CD4-positive, alpha-beta T cell (primary cell): Measurements from ENCODE around the gene NTRK2. TPM values are rescaled to one million over a fixed set of nuclear protein-coding genes. Genes with fewer than 3 reads are reported as not detected.

ENCODE experiments used
- ATAC-seq: fragments of 200-7000 bp; cut with Tn5 transposase; one replicate; pipeline ENCODE4 v1.10.0; 2022; ENCODE audit warnings: mild to moderate bottlenecking; ENCODE audit not compliant: poor library complexity
- CTCF ChIA-PET: fragments of 350-600 bp; sonication (Branson Sonifier 250); formaldehyde crosslinking; loops from one replicate; lab custom pipeline; 2021; ENCODE audit warnings: antibody characterized with exemption, inconsistent platforms; lab: Charles Lee
- POLR2A ChIA-PET: fragments of 350-600 bp; sonication (Branson Sonifier 250); formaldehyde crosslinking; loops from one replicate; lab custom pipeline; 2021; ENCODE audit warnings: antibody characterized with exemption, inconsistent platforms; lab: Charles Lee
- DNase-seq, 14 experiments: peaks; one replicate each; pipeline ENCODE4 v3.0.0-alpha.2; 2013 to 2020; ENCODE audit warnings: mixed read lengths in 2 of 14
- H3K27ac ChIP-seq, 2 donors: one replicate each; pipeline versions ENCODE4 v1.5.1 to v1.7.0; 2013; ENCODE audit warnings: low read length in 2 of 2, low read depth in 1 of 2, mild to moderate bottlenecking in 1 of 2
- H3K27me3 ChIP-seq, 2 experiments: 1 replicate in 1 of 2; 2 replicates in 1 of 2; pipeline versions ENCODE4 v1.6.1 to v1.7.0; 2013; ENCODE audit warnings: low read length in 2 of 2, control low read depth in 1 of 2, mild to moderate bottlenecking in 1 of 2, moderate library complexity in 1 of 2; ENCODE audit not compliant: insufficient read depth in 2 of 2, control insufficient read depth in 1 of 2
- H3K36me3 ChIP-seq: one replicate; pipeline ENCODE4 v1.6.1; 2013; ENCODE audit warnings: low read length, control low read depth; ENCODE audit not compliant: insufficient read depth
- H3K4me1 ChIP-seq: one replicate; pipeline ENCODE4 v1.6.1; 2013; ENCODE audit warnings: low read length, control low read depth; ENCODE audit not compliant: insufficient read depth
- H3K4me3 ChIP-seq: one replicate; pipeline ENCODE4 v1.5.1; 2013; ENCODE audit warnings: mild to moderate bottlenecking, low read length, moderate library complexity
- H3K9me3 ChIP-seq, 2 experiments: 1 replicate in 1 of 2; 2 replicates in 1 of 2; pipeline versions ENCODE4 v1.6.1 to v1.7.0; 2013; ENCODE audit warnings: low read length in 2 of 2, mild to moderate bottlenecking in 2 of 2, control low read depth in 1 of 2, moderate library complexity in 1 of 2; ENCODE audit not compliant: control insufficient read depth in 1 of 2, insufficient read depth in 1 of 2
- H3K27ac Mint-ChIP-seq: one replicate; pipeline ENCODE4 v1.8.0; 2020; ENCODE audit warnings: mixed read lengths
- H3K27me3 Mint-ChIP-seq: one replicate; pipeline ENCODE4 v1.8.0; 2021; ENCODE audit warnings: mixed read lengths
- H3K36me3 Mint-ChIP-seq: one replicate; pipeline ENCODE4 v1.8.0; 2021; ENCODE audit warnings: low read depth, mixed read lengths
- H3K4me1 Mint-ChIP-seq: one replicate; pipeline ENCODE4 v1.8.0; 2021; ENCODE audit warnings: low read depth, mixed read lengths
- H3K4me3 Mint-ChIP-seq: one replicate; pipeline ENCODE4 v1.8.0; 2020; ENCODE audit warnings: mild to moderate bottlenecking, mixed read lengths
- H3K9me3 Mint-ChIP-seq: one replicate; pipeline ENCODE4 v1.8.0; 2020; ENCODE audit warnings: mixed read lengths
- intact Hi-C, 2 experiments: fragments of 100-400 bp; cut with DNase I in 1 of 2; cut with micrococcal nuclease in 1 of 2; formaldehyde crosslinking; loops; one replicate each; pipeline versions ENCODE4 v1.15.1 to v1.9.0; 2023 to 2025; cut with DNase I, micrococcal nuclease
- total RNA-seq, 174 experiments: library from RNA in 2 of 174; stranded (reverse) in 2 of 174; gene quantifications; one replicate each; pipeline ENCODE4 v1.2.3 and lab custom pipeline; 2021 to 2026
- TF ChIP-seq, protein P1 (sequence below): fragments of 200-600 bp; IDR thresholded peaks from one replicate; pipeline ENCODE4 v1.8.0; 2022; ENCODE audit warnings: antibody characterized with exemption, mild to moderate bottlenecking

The NTRK2 gene
- total RNA-seq, 2 experiments from 2014 or later: 0.06 to 0.14 TPM

DNA sequence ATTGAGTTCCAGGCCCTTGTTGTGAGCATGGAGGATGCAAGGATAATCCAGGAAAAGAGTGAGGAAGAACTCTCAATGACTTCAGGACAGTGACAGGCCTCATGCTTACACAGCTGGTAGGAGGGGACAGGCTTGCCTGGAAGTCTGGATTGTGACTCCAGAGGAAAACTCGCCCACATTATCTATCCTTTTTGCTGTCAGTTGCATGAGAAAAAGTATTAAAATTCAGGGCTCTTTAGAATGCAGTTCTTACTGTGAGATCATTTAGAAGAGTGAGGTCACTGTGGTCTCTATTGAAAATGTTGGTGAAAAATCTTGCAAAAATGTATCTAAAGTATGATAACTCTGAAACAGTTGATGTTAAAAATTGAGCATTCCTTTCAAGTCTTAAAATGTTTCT lies 30.5 kb downstream of the NTRK2 start:
- Mint-ChIP-seq H3K4me1 (no peaks in the 10 kb centered on the region), H3K27ac (no peak overlapping the region), H3K27me3 (peaks cover 8% of the 10 kb centered on the region), H3K9me3 (no peaks in the 10 kb centered on the region), H3K4me3 (no peak overlapping the region), H3K36me3 (no peaks in the 10 kb centered on the region)
- H3K4me1 ChIP-seq: no peaks in the 10 kb centered on the region
- TF ChIP-seq, protein P1, sequence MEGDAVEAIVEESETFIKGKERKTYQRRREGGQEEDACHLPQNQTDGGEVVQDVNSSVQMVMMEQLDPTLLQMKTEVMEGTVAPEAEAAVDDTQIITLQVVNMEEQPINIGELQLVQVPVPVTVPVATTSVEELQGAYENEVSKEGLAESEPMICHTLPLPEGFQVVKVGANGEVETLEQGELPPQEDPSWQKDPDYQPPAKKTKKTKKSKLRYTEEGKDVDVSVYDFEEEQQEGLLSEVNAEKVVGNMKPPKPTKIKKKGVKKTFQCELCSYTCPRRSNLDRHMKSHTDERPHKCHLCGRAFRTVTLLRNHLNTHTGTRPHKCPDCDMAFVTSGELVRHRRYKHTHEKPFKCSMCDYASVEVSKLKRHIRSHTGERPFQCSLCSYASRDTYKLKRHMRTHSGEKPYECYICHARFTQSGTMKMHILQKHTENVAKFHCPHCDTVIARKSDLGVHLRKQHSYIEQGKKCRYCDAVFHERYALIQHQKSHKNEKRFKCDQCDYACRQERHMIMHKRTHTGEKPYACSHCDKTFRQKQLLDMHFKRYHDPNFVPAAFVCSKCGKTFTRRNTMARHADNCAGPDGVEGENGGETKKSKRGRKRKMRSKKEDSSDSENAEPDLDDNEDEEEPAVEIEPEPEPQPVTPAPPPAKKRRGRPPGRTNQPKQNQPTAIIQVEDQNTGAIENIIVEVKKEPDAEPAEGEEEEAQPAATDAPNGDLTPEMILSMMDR: no peak
- no peak overlapping the region for H3K27ac ChIP-seq
- no peaks in the 10 kb centered on the region for H3K36me3 ChIP-seq
- ChIA-PET POLR2A (no interaction called here), CTCF (no interaction called here)
- intact Hi-C loops: loop anchor here in 1 of 2 experiments (5.0 kb wide), 1 partner anchor 82 kb away; no protein-coding TSS in a partner anchor
- no peak overlapping the region for H3K4me3 ChIP-seq
- ATAC-seq (no peak), DNase-seq (no peak)
- no peaks in the 10 kb centered on the region for H3K27me3 ChIP-seq
- H3K9me3 ChIP-seq: no peaks in the 10 kb centered on the region

DNA sequence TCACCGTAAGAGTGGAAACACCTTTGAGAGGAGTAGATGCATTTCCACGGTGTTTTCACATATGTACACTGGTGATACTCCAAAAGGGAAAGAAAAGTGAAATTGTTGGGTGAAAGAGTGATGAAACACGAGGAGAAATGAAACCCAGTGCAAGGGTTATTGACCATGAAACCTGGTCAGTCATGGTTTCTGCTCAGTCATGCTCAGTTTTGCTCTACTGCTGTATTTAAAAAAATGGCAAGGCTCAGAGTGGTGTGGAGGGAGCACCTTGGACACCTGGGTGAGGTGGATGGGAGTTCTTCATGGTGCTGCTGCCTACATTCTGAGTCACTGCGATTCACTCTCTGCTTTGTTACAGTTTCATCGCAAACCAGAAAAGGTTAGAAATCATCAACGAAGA lies 32.3 kb downstream of the NTRK2 start:
- Mint-ChIP-seq H3K27me3 (peaks cover 8% of the 10 kb centered on the region), H3K4me1 (no peaks in the 10 kb centered on the region), H3K36me3 (no peaks in the 10 kb centered on the region), H3K4me3 (no peak overlapping the region), H3K27ac (no peak overlapping the region), H3K9me3 (no peaks in the 10 kb centered on the region)
- Histone ChIP-seq H3K4me1 (no peaks in the 10 kb centered on the region), H3K27ac (no peak overlapping the region), H3K36me3 (no peaks in the 10 kb centered on the region), H3K9me3 (no peaks in the 10 kb centered on the region), H3K4me3 (no peak overlapping the region), H3K27me3 (no peaks in the 10 kb centered on the region)
- ATAC-seq: no peak
- TF ChIP-seq, protein P1: no peak
- ChIA-PET POLR2A (no interaction called here), CTCF (interaction anchor here (0.6 kb wide), 1 partner anchor 908 kb away, joined by 3 read pairs; no protein-coding TSS in a partner anchor)
- no peak for DNase-seq
- intact Hi-C loops: no loop called here

DNA sequence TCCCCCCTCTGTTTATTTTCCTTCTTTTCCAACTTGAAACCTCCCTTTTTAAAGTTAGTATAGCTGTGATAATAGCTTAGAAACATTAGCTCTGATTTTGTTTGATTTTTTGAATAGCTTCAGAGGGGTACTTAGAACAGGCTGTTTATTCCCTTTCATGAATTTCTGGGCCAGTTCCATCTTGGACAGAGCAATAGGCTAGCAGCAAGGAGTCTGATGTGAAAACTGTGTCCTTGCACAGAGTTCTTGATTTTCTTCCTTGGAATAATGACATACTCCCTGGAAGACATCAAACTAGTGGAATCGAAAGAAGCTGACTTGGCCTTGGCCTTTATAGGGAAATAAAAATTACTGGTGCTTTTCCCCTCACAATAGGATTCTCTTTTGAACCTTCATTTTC lies 32.9 kb downstream of the NTRK2 start:
- CTCF ChIA-PET: interaction anchor here (0.6 kb wide), 1 partner anchor 907 kb away, joined by 3 read pairs; no protein-coding TSS in a partner anchor
- Histone ChIP-seq H3K27me3 (no peaks in the 10 kb centered on the region), H3K27ac (no peak overlapping the region), H3K4me1 (no peaks in the 10 kb centered on the region), H3K36me3 (no peaks in the 10 kb centered on the region), H3K4me3 (no peak overlapping the region), H3K9me3 (no peaks in the 10 kb centered on the region)
- POLR2A ChIA-PET: no interaction called here
- no peak for DNase-seq
- Mint-ChIP-seq H3K27ac (no peak overlapping the region), H3K9me3 (no peaks in the 10 kb centered on the region), H3K4me1 (no peaks in the 10 kb centered on the region), H3K27me3 (peaks cover 8% of the 10 kb centered on the region), H3K4me3 (no peak overlapping the region), H3K36me3 (no peaks in the 10 kb centered on the region)
- intact Hi-C loops: no loop called here
- ATAC-seq: no peak
- TF ChIP-seq, protein P1: no peak
